Measurements from ENCODE around the gene ZBTB18.

GRCh38 chr1:244006961-244007360 is 44.1 kb upstream of the ZBTB18 start:
- TF ChIP-seq GATA2 (IDR thresholded peaks at IDR 0.05; ENCODE audit: low read depth, low read length) (no peak), GATA3 (IDR thresholded peaks at IDR 0.05; ENCODE audit: low read depth, low read length) (no peak)
